Astrocyte of the cerebellum (primary cell): ENCODE results near the gene SQOR.
A peak's percentile ranks its signal among the peaks of the same experiment; 100 is the strongest.

Experiments
- DNase-seq: peaks from one replicate; pipeline ENCODE4 v3.0.0-alpha.2; 2011; ENCODE audit warnings: low read depth
- H3K4me3 ChIP-seq: 2 replicates; pipeline ENCODE4 v1.5.1; 2011; ENCODE audit warnings: mild to moderate bottlenecking, low read depth, low read length, moderate library complexity
- in situ Hi-C: cut with HindIII; loops from 2 replicates; pipeline ENCODE4 v1.10.0; 2017; ENCODE audit warnings: low sequenced_read_pairs
- TF ChIP-seq, protein P1 (sequence below): IDR thresholded peaks from 2 replicates; pipeline ENCODE4 v1.5.1; 2012; ENCODE audit warnings: low read length, low read depth, moderate library complexity, mild to moderate bottlenecking; ENCODE audit errors: missing control alignments

SQOR gene

DNA sequence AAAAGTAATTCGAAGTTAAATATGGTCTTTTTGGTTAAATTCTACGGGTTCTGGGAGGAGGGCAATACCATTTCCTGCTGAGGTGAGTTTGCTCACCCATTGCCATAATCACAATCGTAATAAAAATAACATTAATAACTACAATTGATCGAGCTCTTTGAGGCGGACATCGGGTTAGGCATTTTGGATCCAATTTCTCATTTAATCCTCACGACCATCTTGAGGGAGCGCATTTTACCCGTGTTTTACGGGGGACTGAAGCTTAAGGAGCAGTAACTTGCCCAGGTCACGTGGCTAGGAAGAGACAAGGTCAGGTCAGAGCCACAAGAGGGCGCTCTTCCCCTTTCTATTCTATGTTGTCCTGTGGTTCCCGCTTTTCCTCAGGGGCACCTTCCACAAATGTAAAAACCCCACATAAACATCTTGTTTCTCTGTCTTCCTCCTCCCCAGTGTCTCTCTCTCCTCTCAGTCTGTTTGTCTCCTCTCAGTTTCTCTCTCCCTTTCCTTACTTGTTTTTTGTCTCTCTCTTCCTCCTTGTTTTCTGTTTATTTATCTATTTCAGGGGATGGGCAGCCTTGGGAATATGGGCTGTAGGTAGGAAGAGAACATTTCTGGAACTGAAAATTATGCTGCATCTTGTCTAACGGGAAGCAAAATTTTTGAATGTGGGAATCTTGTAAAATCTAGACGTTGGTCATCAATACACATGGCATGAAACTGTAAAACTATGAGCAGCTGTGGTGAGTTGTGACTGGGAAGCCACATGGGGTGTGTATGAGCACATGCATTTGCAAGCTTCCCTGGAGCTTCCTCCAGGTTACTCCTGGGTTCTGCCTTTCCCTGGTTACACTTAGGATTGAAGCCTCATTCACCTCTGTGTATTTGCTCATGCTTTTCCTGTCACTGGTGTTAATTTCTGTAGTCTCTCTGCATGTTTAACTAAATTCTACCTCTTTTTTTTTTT, 71.0 kb downstream of the SQOR start:
- DNase-seq = peak; percentile 75
- in situ Hi-C loops = loop anchor here (5.0 kb wide), 1 partner anchor 63 kb away; no protein-coding TSS in a partner anchor
- TF ChIP-seq, protein P1, sequence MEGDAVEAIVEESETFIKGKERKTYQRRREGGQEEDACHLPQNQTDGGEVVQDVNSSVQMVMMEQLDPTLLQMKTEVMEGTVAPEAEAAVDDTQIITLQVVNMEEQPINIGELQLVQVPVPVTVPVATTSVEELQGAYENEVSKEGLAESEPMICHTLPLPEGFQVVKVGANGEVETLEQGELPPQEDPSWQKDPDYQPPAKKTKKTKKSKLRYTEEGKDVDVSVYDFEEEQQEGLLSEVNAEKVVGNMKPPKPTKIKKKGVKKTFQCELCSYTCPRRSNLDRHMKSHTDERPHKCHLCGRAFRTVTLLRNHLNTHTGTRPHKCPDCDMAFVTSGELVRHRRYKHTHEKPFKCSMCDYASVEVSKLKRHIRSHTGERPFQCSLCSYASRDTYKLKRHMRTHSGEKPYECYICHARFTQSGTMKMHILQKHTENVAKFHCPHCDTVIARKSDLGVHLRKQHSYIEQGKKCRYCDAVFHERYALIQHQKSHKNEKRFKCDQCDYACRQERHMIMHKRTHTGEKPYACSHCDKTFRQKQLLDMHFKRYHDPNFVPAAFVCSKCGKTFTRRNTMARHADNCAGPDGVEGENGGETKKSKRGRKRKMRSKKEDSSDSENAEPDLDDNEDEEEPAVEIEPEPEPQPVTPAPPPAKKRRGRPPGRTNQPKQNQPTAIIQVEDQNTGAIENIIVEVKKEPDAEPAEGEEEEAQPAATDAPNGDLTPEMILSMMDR = peak; percentile 88
- peak overlapping the region; percentile 49 for H3K4me3 ChIP-seq

DNA sequence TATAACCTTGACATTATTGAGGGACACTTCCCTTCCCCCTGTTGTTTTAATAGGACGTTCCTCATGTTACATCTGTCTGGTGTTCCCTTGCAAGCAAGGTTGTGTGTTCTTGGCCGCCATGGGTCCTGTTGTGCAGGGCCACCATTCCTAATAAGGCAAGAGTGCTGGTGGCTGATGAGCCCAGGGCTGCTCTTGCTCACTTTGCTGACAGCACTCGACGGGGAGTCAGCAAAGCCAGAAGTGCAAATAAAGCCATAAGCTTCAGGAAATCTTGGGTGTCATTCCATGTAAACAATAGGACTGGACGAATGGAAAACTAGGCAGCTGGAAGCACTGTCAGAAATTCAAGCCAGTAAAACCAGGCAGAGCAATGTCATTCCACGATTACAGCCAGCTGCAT, 75.8 kb downstream of the SQOR start:
- TF ChIP-seq, protein P1 = no peak

DNA sequence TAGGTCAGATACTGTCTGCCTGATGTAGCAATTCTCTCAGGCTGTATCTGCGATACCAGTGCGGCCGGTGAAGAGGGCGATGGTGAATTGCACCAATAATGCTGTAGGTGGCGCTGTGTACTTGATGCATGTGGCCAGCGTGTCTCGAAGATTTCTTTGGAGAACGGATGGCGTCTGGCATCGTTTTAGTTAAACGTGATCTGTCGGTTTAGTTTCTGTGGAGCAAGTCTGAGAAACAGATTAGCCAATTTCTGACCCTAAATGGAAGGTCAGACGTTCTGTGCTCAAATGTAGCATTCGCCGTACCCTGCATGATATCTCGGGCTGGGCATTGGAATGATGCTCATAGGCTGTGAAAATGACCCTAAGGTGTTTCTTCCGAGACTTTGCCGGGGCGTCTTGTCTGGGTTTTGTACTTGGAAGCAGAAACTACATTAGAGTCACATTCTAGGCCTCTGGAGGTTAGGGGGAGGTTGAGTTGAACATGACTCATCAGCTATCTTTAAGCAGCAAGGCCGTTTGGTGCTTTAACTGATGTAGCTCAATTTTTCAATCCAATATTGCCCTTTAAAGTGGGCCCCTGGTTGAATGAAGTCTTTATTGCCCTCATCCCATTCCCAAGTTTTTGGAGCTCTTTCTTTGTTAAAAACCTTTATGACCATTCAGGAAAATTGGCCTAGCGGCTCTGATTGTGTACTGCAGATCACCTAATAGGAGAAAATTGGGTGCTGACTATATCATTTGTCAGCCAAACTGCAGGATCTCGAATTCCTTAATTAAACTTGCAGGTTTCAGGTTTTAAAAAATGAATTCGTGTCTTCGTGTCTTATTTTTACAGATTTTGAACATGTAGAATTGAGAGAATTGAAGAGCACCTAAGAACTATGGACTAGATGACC, 80.0 kb downstream of the SQOR start:
- H3K4me3 ChIP-seq = no peak overlapping the region
- TF ChIP-seq, protein P1 = peak; percentile 72

More for the DNA sequence above, 75.8 kb downstream of the SQOR start:
- no peak for DNase-seq
- H3K4me3 ChIP-seq = no peak overlapping the region
- in situ Hi-C loops = no loop called here

DNA sequence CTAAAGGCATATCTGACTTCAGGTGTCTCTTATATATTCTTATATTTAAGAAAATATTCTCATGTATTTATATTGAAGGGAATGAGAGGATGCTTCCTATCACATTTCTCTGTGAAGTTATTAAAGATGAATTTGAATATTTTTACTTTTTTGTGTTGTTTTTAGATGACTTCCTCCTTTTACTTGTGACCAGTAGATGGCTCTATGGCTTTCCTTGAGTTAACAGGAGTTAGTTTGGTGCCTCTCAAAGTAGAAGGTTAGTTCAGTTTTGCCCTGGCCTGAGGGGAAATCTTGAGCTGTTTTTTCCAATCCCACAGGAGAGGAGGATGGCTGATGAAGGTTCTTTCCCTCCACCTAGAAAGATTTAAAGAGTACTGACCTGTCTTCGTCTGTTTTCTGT, 80.7 kb downstream of the SQOR start:
- in situ Hi-C loops = no loop called here
- no peak overlapping the region for H3K4me3 ChIP-seq
- TF ChIP-seq, protein P1 = peak; percentile 40
- no peak for DNase-seq

More for the DNA sequence above, 80.0 kb downstream of the SQOR start:
- in situ Hi-C loops = no loop called here
- peak; percentile 18 for DNase-seq

DNA sequence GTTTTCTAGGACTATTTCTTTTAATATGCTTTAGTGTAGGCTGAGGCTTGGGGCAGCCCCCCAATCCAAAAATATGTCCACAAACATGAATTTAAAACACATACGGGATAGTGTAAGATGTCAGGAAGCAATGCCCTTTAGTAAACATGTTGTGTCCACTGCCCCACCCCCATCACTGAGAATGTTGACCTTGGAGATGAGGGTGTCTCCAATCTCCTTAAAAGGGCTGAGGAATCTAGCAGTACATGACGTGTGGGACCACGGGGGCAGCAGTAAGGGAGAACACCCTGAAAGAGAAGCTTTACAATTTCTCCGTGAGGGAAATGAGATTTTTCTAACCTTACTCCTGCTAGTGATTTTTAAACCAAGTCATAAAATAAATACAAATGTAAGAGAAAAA, 84.7 kb downstream of the SQOR start:
- H3K4me3 ChIP-seq = no peak overlapping the region
- in situ Hi-C loops = no loop called here
- DNase-seq = no peak
- TF ChIP-seq, protein P1 = no peak

DNA sequence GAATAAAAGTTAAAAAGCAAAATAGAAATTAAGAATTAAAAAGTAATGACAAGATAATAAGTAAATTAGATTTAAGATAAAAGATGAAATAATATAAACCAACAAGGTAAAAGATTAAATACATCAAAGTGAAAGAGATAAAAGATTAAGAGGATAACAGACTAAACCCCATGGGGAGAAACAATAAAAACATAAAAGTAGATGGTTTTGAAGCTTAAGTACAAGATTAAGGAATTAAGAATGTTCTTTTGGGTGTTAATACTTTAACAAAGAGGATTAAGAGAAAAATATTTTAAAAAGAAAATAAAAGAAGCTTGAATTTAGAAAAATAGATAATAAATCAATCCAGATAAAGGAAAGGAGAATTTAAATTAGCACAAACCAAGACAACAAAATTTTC, 85.4 kb downstream of the SQOR start:
- DNase-seq = no peak
- in situ Hi-C loops = no loop called here
- no peak overlapping the region for H3K4me3 ChIP-seq
- TF ChIP-seq, protein P1 = no peak
